ENCODE data around the gene QSER1.

QSER1 gene

DNA sequence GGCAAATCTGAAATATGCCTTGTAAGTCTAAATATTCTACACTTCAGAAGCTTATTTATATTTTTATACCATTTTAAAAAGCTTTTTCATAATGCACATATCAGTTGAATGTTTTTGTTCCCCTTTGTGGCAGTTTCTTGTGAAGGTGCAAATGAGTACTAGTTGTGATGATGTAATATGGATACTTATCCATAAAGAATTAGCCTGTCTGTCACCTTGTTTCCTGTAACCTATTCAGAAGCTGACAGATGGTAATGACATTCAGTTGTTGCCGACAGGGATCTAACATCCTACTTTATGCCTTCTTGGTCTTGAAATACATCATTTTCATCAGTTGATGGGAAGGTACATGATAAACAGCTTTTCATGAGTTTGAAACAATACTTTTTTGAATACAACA is 2.9 kb downstream of the QSER1 start:
- H3K4me3 ChIP-seq (ENCODE audit: low read depth, low read length) = no peak overlapping the region
- TF ChIP-seq, protein P1, sequence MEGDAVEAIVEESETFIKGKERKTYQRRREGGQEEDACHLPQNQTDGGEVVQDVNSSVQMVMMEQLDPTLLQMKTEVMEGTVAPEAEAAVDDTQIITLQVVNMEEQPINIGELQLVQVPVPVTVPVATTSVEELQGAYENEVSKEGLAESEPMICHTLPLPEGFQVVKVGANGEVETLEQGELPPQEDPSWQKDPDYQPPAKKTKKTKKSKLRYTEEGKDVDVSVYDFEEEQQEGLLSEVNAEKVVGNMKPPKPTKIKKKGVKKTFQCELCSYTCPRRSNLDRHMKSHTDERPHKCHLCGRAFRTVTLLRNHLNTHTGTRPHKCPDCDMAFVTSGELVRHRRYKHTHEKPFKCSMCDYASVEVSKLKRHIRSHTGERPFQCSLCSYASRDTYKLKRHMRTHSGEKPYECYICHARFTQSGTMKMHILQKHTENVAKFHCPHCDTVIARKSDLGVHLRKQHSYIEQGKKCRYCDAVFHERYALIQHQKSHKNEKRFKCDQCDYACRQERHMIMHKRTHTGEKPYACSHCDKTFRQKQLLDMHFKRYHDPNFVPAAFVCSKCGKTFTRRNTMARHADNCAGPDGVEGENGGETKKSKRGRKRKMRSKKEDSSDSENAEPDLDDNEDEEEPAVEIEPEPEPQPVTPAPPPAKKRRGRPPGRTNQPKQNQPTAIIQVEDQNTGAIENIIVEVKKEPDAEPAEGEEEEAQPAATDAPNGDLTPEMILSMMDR (IDR thresholded peaks at IDR 0.05; ENCODE audit: low read depth, low read length, missing control alignments) = no peak
- no peak for DNase-seq (ENCODE audit: low read depth)

DNA sequence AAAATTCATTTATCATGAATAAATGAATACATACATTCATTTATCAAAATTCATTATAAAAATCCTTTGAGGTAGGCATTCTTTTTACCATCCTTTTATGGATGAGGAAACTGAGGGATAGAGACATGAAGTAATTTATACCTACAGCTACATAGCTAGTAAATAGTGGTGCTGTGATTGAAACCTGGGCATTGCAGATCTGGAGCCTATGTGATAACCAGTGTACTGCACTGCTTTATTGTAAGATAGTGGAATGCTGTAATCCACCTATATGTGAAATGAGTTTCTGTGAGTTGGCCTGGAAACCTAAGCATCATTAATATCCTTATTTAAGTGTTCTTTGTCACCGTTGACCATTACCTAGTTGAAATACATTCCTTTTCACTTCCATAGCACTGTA is 4.5 kb downstream of the QSER1 start:
- DNase-seq (ENCODE audit: low read depth) = no peak
- TF ChIP-seq, protein P1 (IDR thresholded peaks at IDR 0.05; ENCODE audit: low read depth, low read length, missing control alignments) = no peak

GRCh38 chr11:32899438-32899837 is 6.8 kb downstream of the QSER1 start:
- H3K4me3 ChIP-seq (ENCODE audit: low read depth, low read length) = no peak overlapping the region
- TF ChIP-seq, protein P1 (IDR thresholded peaks at IDR 0.05; ENCODE audit: low read depth, low read length, missing control alignments) = no peak
- DNase-seq (ENCODE audit: low read depth) = no peak

More for the DNA sequence above, 4.5 kb downstream of the QSER1 start:
- H3K4me3 ChIP-seq (ENCODE audit: low read depth, low read length) = no peak overlapping the region

DNA sequence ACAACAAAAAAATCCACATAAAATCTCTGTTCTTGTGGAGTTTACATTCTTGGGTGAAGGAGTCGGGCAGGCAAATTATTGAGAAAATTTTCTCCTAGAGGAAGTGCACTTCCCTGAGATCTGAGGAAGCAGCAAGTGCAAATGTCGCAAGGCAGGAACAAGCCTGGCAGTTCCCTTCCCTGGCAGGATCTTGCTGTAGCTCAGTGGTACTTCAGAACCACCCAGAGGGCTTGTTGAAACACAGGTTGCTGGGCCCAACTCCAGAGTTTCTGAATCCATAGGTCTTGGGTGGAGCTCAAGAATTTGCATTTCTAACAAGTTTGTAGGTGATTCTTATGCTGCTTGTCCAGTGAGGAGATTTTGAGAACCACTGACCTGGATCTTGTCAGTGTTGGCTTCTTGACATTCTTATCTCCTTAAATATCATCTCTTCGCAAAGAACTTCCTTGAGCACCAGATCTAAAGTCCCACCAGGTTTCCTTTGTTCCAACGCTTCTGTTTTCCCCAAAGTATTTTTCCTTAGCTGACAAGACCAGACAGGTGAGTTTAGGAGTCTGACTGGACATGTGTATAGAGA is 9.6 kb downstream of the QSER1 start:
- DNase-seq (ENCODE audit: low read depth) = no peak
- no peak overlapping the region for H3K4me3 ChIP-seq (ENCODE audit: low read depth, low read length)
- TF ChIP-seq, protein P1 (IDR thresholded peaks at IDR 0.05; ENCODE audit: low read depth, low read length, missing control alignments) = no peak

GRCh38 chr11:32905028-32905667 is 12.5 kb downstream of the QSER1 start:
- TF ChIP-seq, protein P1 (IDR thresholded peaks at IDR 0.05; ENCODE audit: low read depth, low read length, missing control alignments) = no peak
- H3K4me3 ChIP-seq (ENCODE audit: low read depth, low read length) = no peak overlapping the region
- no peak for DNase-seq (ENCODE audit: low read depth)

DNA sequence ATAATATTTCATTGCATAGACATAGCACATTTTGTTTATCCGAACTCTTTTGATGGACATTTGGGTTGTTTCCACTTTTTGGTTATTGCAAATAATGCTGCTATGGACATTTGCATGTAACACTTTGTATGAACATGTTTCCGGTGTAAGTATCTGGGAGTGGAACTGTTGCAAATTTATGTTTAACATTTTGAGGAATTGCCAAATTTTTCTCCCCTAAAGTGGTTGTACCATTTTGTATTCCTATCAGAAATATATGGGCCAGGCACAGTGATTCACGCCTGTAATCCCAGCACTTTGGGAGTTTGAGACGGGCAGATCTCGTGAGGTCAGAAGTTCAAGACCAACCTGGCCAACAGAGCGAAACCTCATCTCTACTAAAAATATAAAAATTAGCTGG is 16.0 kb downstream of the QSER1 start:
- no peak for DNase-seq (ENCODE audit: low read depth)
- no peak overlapping the region for H3K4me3 ChIP-seq (ENCODE audit: low read depth, low read length)
- TF ChIP-seq, protein P1 (IDR thresholded peaks at IDR 0.05; ENCODE audit: low read depth, low read length, missing control alignments) = no peak

DNA sequence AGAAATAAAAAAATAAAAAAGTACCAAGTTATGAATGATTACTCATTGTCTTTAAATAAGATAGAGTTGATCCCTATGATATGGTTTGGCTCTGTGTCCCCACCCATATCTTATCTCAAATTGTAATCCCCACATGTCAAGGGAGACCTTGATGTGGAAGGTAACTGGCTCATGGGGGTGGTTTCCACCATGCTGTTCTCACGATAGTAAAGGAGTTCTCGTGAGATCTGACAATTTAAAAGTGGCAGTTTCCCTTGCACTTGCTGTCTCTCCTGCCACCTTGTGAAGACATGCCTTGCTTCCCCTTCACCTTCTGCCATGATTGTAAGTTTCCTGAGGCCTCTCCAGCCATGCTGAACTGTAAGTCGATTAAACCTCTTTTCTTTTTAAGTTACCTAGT is 18.8 kb downstream of the QSER1 start:
- H3K4me3 ChIP-seq (ENCODE audit: low read depth, low read length) = no peak overlapping the region
- TF ChIP-seq, protein P1 (IDR thresholded peaks at IDR 0.05; ENCODE audit: low read depth, low read length, missing control alignments) = no peak
- no peak for DNase-seq (ENCODE audit: low read depth)
